Measurements from ENCODE around the gene VSTM2B. TPM values are rescaled to one million over a fixed set of nuclear protein-coding genes. Genes with fewer than 3 reads are reported as not detected.

Gene VSTM2B
- total RNA-seq, 1 experiment from 2014 or later: 0.31 TPM

DNA sequence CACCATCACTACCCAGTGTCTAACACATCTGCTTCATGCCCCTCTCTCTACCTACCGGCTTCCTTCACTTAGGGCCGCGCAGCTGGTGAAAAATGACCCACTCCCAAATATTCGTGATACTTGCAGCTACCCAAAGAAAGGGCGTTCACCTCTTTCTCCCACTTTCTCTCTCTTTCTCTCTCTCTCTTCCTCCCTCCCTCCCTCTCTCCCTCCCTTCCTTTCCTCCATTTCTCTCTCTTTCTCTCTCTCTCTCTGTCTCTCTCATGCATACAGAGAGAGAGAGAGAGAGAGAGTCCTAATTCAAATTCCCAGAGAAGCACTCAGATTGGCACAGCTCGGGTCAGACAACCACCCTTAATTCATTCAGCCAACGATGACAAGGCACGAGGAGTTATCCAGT lies 52.6 kb downstream of the VSTM2B start:
- Histone ChIP-seq H3K9ac (ENCODE audit: extremely low read depth, insufficient read length, low read length) (no peak overlapping the region), H3K4me1 (ENCODE audit: insufficient read depth, low read length) (no peaks in the 10 kb centered on the region), H3K4me2 (ENCODE audit: insufficient read depth, insufficient read length, low read length) (no peak overlapping the region), H4K20me1 (ENCODE audit: control insufficient read depth, insufficient read depth, insufficient read length) (no peaks in the 10 kb centered on the region), H2AFZ (ENCODE audit: low read length) (no peak overlapping the region), H3K79me2 (ENCODE audit: insufficient read depth, low read length) (no peaks in the 10 kb centered on the region), H3K4ac (ENCODE audit: low read depth, low read length) (no peak overlapping the region), H4K91ac (ENCODE audit: insufficient read length, low read depth, low read length) (no peak overlapping the region), H4K8ac (replicated peaks; ENCODE audit: insufficient read length, low read depth, low read length) (no peak overlapping the region), H2AK5ac (ENCODE audit: insufficient read length, low read length) (no peak overlapping the region), H3K27ac (ENCODE audit: insufficient read length, low read depth, low read length) (no peak overlapping the region), H2BK20ac (ENCODE audit: low read depth, low read length, poor library complexity, severe bottlenecking) (no peak overlapping the region), H3K27me3 (ENCODE audit: insufficient read depth, low read length) (no peaks in the 10 kb centered on the region), H3K9me3 (ENCODE audit: control insufficient read depth, low read depth, low read length) (no peaks in the 10 kb centered on the region), H3K23me2 (ENCODE audit: insufficient read length, low read depth, low read length, poor library complexity, severe bottlenecking) (no peaks in the 10 kb centered on the region), H3K14ac (ENCODE audit: insufficient read depth, low read length) (no peak overlapping the region), H3K18ac (ENCODE audit: insufficient read length, low read depth, low read length) (no peak overlapping the region), H3K56ac (ENCODE audit: insufficient read length, low read depth, low read length) (no peak overlapping the region), H3K79me1 (ENCODE audit: insufficient read depth, low read depth, low read length, poor library complexity, severe bottlenecking) (no peaks in the 10 kb centered on the region), H3K23ac (ENCODE audit: insufficient read length, low read depth, low read length) (no peak overlapping the region), H2BK120ac (ENCODE audit: low read depth, low read length, poor library complexity, severe bottlenecking) (no peak overlapping the region), H3T11ph (ENCODE audit: low read length) (no peak overlapping the region), H4K5ac (ENCODE audit: insufficient read length, low read depth, low read length) (no peak overlapping the region), H2BK15ac (ENCODE audit: low read depth, low read length) (no peak overlapping the region), H2BK5ac (ENCODE audit: insufficient read length, low read length) (no peak overlapping the region), H2BK12ac (ENCODE audit: insufficient read length, low read depth, low read length) (no peak overlapping the region)
- Mint-ChIP-seq H3K4me3 (no peak overlapping the region), H3K9me3 (no peaks in the 10 kb centered on the region; a peak in 1 of 5 replicates), H3K27ac (no peak overlapping the region), H3K36me3 (ENCODE audit: insufficient read depth in 1 of 3, low read depth in 3 of 3) (no peaks in the 10 kb centered on the region; a peak in 1 of 7 replicates), H3K4me1 (peaks cover 19 to 20% of the 10 kb centered on the region in 2 experiments), H3K27me3 (ENCODE audit: low read depth) (peaks cover 72% of the 10 kb centered on the region)
- TF ChIP-seq, protein P1, sequence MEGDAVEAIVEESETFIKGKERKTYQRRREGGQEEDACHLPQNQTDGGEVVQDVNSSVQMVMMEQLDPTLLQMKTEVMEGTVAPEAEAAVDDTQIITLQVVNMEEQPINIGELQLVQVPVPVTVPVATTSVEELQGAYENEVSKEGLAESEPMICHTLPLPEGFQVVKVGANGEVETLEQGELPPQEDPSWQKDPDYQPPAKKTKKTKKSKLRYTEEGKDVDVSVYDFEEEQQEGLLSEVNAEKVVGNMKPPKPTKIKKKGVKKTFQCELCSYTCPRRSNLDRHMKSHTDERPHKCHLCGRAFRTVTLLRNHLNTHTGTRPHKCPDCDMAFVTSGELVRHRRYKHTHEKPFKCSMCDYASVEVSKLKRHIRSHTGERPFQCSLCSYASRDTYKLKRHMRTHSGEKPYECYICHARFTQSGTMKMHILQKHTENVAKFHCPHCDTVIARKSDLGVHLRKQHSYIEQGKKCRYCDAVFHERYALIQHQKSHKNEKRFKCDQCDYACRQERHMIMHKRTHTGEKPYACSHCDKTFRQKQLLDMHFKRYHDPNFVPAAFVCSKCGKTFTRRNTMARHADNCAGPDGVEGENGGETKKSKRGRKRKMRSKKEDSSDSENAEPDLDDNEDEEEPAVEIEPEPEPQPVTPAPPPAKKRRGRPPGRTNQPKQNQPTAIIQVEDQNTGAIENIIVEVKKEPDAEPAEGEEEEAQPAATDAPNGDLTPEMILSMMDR (conservative IDR thresholded peaks at IDR 0.05): no peak
- no CpG with 5 or more reads among the region's 8 CpGs for WGBS (ENCODE audit: extremely low coverage, insufficient read length, low lambda C conversion rate)
- peak; percentile 3 for DNase-seq
